Mesenchymal stem cell (in vitro differentiated cells and primary cell): ENCODE measurements around the gene PCARE.

Source experiments
- DNase-seq: peaks from one replicate; pipeline ENCODE4 v3.0.0-alpha.2; 2013
- H2AFZ ChIP-seq: one replicate; pipeline ENCODE4 v1.6.1; 2013; ENCODE audit warnings: low read depth, mild to moderate bottlenecking, control low read depth, inconsistent platforms, low read length, moderate library complexity
- H2AK5ac ChIP-seq: 2 replicates; pipeline ENCODE4 v1.6.1; 2013; ENCODE audit warnings: low read length, moderate library complexity, mild to moderate bottlenecking, inconsistent platforms; ENCODE audit not compliant: severe bottlenecking
- H2BK120ac ChIP-seq: one replicate; pipeline ENCODE4 v1.6.1; 2013; ENCODE audit warnings: low read depth, mild to moderate bottlenecking, inconsistent platforms, low read length, moderate library complexity
- H2BK12ac ChIP-seq, 2 experiments: one replicate each; pipeline ENCODE4 v1.6.1; 2013; ENCODE audit warnings: inconsistent platforms in 2 of 2, low read length in 2 of 2, mild to moderate bottlenecking in 2 of 2, moderate library complexity in 2 of 2, control low read depth in 1 of 2
- H2BK15ac ChIP-seq: one replicate; pipeline ENCODE4 v1.6.1; 2013; ENCODE audit warnings: mild to moderate bottlenecking, low read depth, inconsistent platforms; ENCODE audit not compliant: poor library complexity, severe bottlenecking
- H2BK5ac ChIP-seq: 2 replicates; pipeline ENCODE4 v1.6.1; 2013; ENCODE audit warnings: low read depth, mild to moderate bottlenecking, low read length, control low read depth, inconsistent platforms; ENCODE audit not compliant: poor library complexity, severe bottlenecking
- H3K14ac ChIP-seq, 2 experiments: one replicate each; pipeline ENCODE4 v1.6.1; 2013; ENCODE audit warnings: inconsistent platforms in 2 of 2, low read length in 2 of 2, control low read depth in 1 of 2, mild to moderate bottlenecking in 1 of 2, moderate library complexity in 1 of 2
- H3K18ac ChIP-seq, 2 experiments: one replicate each; pipeline ENCODE4 v1.6.1; 2013; ENCODE audit warnings: inconsistent platforms in 2 of 2, low read length in 2 of 2, control low read depth in 1 of 2, low read depth in 1 of 2, mild to moderate bottlenecking in 1 of 2
- H3K23ac ChIP-seq, 2 experiments: one replicate each; pipeline ENCODE4 v1.6.1; 2013; ENCODE audit warnings: inconsistent platforms in 2 of 2, low read length in 2 of 2, mild to moderate bottlenecking in 2 of 2, moderate library complexity in 2 of 2, control low read depth in 1 of 2
- H3K27ac ChIP-seq: 2 replicates; pipeline ENCODE4 v1.5.1; 2013; ENCODE audit warnings: mild to moderate bottlenecking, moderate library complexity, low read length, control low read depth, inconsistent platforms; ENCODE audit not compliant: poor library complexity, severe bottlenecking
- H3K27me3 ChIP-seq, 2 experiments: 2 replicates each; pipeline versions ENCODE4 v1.6.1 to v1.7.0; 2013; ENCODE audit warnings: low read length in 2 of 2, mild to moderate bottlenecking in 2 of 2, moderate library complexity in 2 of 2, control low read depth in 1 of 2, inconsistent platforms in 1 of 2; ENCODE audit not compliant: control insufficient read depth in 1 of 2, insufficient read depth in 1 of 2
- H3K36me3 ChIP-seq, 2 experiments: 2 replicates each; pipeline versions ENCODE4 v1.6.1 to v1.7.0; 2013; ENCODE audit warnings: low read length in 2 of 2, control low read depth in 1 of 2, inconsistent platforms in 1 of 2, low read depth in 1 of 2, mild to moderate bottlenecking in 1 of 2; ENCODE audit not compliant: insufficient read depth in 2 of 2, control insufficient read depth in 1 of 2
- H3K4ac ChIP-seq, 2 experiments: one replicate each; pipeline ENCODE4 v1.6.1; 2013; ENCODE audit warnings: inconsistent platforms in 2 of 2, low read length in 2 of 2, mild to moderate bottlenecking in 2 of 2, moderate library complexity in 2 of 2, control low read depth in 1 of 2, low read depth in 1 of 2
- H3K4me1 ChIP-seq: 2 replicates; pipeline ENCODE4 v1.6.1; 2013; ENCODE audit warnings: low read depth, low read length, control low read depth; ENCODE audit not compliant: control insufficient read depth, insufficient read depth
- H3K4me2 ChIP-seq: 2 replicates; pipeline ENCODE4 v1.6.1; 2013; ENCODE audit warnings: low read length, mild to moderate bottlenecking, inconsistent platforms; ENCODE audit not compliant: poor library complexity, severe bottlenecking
- H3K4me3 ChIP-seq, 2 experiments: 2 replicates each; pipeline versions ENCODE4 v1.5.1 to v1.7.0; 2013; ENCODE audit warnings: low read length in 2 of 2, mild to moderate bottlenecking in 2 of 2, control low read depth in 1 of 2, low read depth in 1 of 2; ENCODE audit not compliant: insufficient read depth in 1 of 2
- H3K79me1 ChIP-seq: replicated peaks from 2 replicates; pipeline ENCODE4 v1.6.1; 2013; ENCODE audit warnings: mild to moderate bottlenecking, control low read depth, low read length, inconsistent platforms; ENCODE audit not compliant: poor library complexity, severe bottlenecking
- H3K9ac ChIP-seq: 2 replicates; pipeline ENCODE4 v1.7.0; 2013; ENCODE audit warnings: mild to moderate bottlenecking, low read length, moderate library complexity
- H3K9me3 ChIP-seq: 2 replicates; pipeline ENCODE4 v1.7.0; 2013; ENCODE audit warnings: mild to moderate bottlenecking, low read length; ENCODE audit not compliant: control insufficient read depth
- H4K8ac ChIP-seq: one replicate; pipeline ENCODE4 v1.6.1; 2013; ENCODE audit warnings: inconsistent platforms, mild to moderate bottlenecking, low read length, moderate library complexity
- H4K91ac ChIP-seq: one replicate; pipeline ENCODE4 v1.6.1; 2013; ENCODE audit warnings: mild to moderate bottlenecking, low read length, inconsistent platforms
- WGBS: methylation state at CpG from one replicate; pipeline ENCODE4 v1.1.7; 2013; ENCODE audit warnings: mixed read lengths; 5-methylcytosine and 5-hydroxymethylcytosine counted together

The PCARE gene

GRCh38 chr2:29021886-29022285 is 52.4 kb downstream of the PCARE start:
- Histone ChIP-seq H2BK120ac (no peak overlapping the region), H4K8ac (no peak overlapping the region), H3K4ac (no peak overlapping the region), H3K4me1 (peaks cover 6% of the 10 kb centered on the region), H2AFZ (no peak overlapping the region), H3K14ac (no peak overlapping the region), H3K9me3 (no peaks in the 10 kb centered on the region), H3K4me2 (no peak overlapping the region), H3K27ac (no peak overlapping the region), H4K91ac (no peak overlapping the region), H2BK5ac (no peak overlapping the region), H3K9ac (no peak overlapping the region), H2BK15ac (no peak overlapping the region), H3K36me3 (no peaks in the 10 kb centered on the region), H3K18ac (no peak overlapping the region), H3K27me3 (peaks cover 0 to 62% of the 10 kb centered on the region in 2 experiments), H3K79me1 (no peaks in the 10 kb centered on the region), H2BK12ac (no peak overlapping the region), H3K4me3 (no peak overlapping the region), H3K23ac (no peak overlapping the region), H2AK5ac (no peak overlapping the region)
- 93% methylated on average over 11 of the region's 11 CpGs for WGBS
- DNase-seq = no peak

GRCh38 chr2:29017716-29018435 is 56.4 kb downstream of the PCARE start:
- Histone ChIP-seq H3K4me2 (no peak overlapping the region), H3K4me3 (no peak overlapping the region), H2BK5ac (no peak overlapping the region), H3K9ac (no peak overlapping the region), H3K36me3 (no peaks in the 10 kb centered on the region), H2AK5ac (no peak overlapping the region), H2BK12ac (no peak overlapping the region), H4K91ac (no peak overlapping the region), H3K18ac (no peak overlapping the region), H4K8ac (no peak overlapping the region), H2AFZ (no peak overlapping the region), H3K9me3 (no peaks in the 10 kb centered on the region), H3K79me1 (no peaks in the 10 kb centered on the region), H3K4me1 (peaks cover 14% of the 10 kb centered on the region), H3K14ac (no peak overlapping the region), H3K4ac (peak overlapping the region in 1 of 2 experiments; percentile 2), H3K27me3 (peaks cover 0 to 55% of the 10 kb centered on the region in 2 experiments), H2BK120ac (no peak overlapping the region), H2BK15ac (no peak overlapping the region), H3K27ac (no peak overlapping the region), H3K23ac (no peak overlapping the region)
- WGBS = 93% methylated on average over 19 of the region's 19 CpGs
- DNase-seq = no peak

- Histone ChIP-seq H3K27ac (no peak overlapping the region), H2BK12ac (no peak overlapping the region), H3K9ac (no peak overlapping the region), H4K8ac (no peak overlapping the region), H3K79me1 (no peaks in the 10 kb centered on the region), H2AFZ (no peak overlapping the region), H3K27me3 (peaks cover 0 to 53% of the 10 kb centered on the region in 2 experiments), H3K36me3 (no peaks in the 10 kb centered on the region), H3K4me1 (peaks cover 23% of the 10 kb centered on the region), H3K4me3 (no peak overlapping the region), H3K18ac (no peak overlapping the region), H2BK5ac (no peak overlapping the region), H3K23ac (no peak overlapping the region), H2BK15ac (no peak overlapping the region), H3K14ac (no peak overlapping the region), H2BK120ac (no peak overlapping the region), H3K4me2 (no peak overlapping the region), H4K91ac (no peak overlapping the region), H3K4ac (no peak overlapping the region), H2AK5ac (no peak overlapping the region), H3K9me3 (no peaks in the 10 kb centered on the region)
- no peak for DNase-seq
- WGBS = 66% methylated on average over 5 of the region's 5 CpGs
Observed at GRCh38 chr2:29016504-29016903, 57.8 kb downstream of the PCARE start.

- no peak overlapping the region for H2BK15ac ChIP-seq
- no peak for DNase-seq
- H3K4ac ChIP-seq = no peak overlapping the region
- H3K23ac ChIP-seq = no peak overlapping the region
- peaks cover 0 to 56% of the 10 kb centered on the region in 2 experiments for H3K27me3 ChIP-seq
- no peak overlapping the region for H2AK5ac ChIP-seq
- no peaks in the 10 kb centered on the region for H3K79me1 ChIP-seq
- H3K4me3 ChIP-seq = no peak overlapping the region
- H2BK120ac ChIP-seq = no peak overlapping the region
- no peak overlapping the region for H3K9ac ChIP-seq
- WGBS = 90% methylated on average over 17 of the region's 17 CpGs
- no peak overlapping the region for H3K18ac ChIP-seq
- H3K36me3 ChIP-seq = no peaks in the 10 kb centered on the region
- peak overlapping the region in 1 of 2 experiments; percentile 29 for H3K14ac ChIP-seq
- no peak overlapping the region for H3K4me2 ChIP-seq
- H3K9me3 ChIP-seq = no peaks in the 10 kb centered on the region
- no peak overlapping the region for H2BK5ac ChIP-seq
- H4K8ac ChIP-seq = no peak overlapping the region
- H3K4me1 ChIP-seq = peaks cover 29% of the 10 kb centered on the region
- no peak overlapping the region for H2BK12ac ChIP-seq
- H3K27ac ChIP-seq = no peak overlapping the region
- no peak overlapping the region for H4K91ac ChIP-seq
- no peak overlapping the region for H2AFZ ChIP-seq
Observed at GRCh38 chr2:29015701-29016470, 58.4 kb downstream of the PCARE start.
